Measurements from ENCODE around the gene MUTYH.
A peak's percentile ranks its signal among the peaks of the same experiment; 100 is the strongest.

Gene MUTYH

DNA sequence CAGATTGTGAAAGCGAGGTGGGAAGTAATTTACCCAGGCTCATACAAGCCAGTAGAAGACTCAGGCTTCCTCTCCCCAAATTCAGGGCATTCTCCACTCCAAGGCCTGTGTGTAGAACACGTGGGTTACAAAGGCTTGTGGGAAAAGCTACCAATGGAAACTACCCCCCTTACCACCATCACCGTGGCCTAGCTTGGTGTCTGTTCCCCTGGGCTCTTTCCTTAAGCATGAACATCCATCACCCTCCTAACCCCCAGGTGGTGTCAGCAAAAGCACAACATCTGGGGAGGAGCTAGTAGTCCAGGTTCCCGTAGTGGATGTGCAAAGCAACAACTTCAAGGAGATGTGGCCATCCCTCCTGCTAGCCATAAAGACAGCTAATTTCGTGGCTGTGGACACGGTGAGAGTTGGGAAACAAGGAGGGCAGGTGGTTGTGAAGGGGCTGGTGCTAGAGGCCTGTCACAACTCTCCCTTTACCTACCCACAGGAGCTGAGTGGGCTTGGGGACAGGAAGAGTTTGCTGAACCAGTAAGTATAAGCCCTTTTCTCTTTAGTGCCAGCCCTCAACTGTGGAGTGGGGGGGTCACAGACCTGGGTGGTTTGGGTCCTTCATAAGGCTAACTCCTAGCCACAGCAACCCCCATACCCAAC lies 701 bp upstream of the MUTYH start:
- Histone ChIP-seq H3K4me3 (peak overlapping the region; percentile 82), H3K27ac (peak overlapping the region; percentile 88 to 98)
- no peak for TF ChIP-seq CTCF (IDR thresholded peaks at IDR 0.05)
- no peak for DNase-seq (ENCODE audit: low spot score)

DNA sequence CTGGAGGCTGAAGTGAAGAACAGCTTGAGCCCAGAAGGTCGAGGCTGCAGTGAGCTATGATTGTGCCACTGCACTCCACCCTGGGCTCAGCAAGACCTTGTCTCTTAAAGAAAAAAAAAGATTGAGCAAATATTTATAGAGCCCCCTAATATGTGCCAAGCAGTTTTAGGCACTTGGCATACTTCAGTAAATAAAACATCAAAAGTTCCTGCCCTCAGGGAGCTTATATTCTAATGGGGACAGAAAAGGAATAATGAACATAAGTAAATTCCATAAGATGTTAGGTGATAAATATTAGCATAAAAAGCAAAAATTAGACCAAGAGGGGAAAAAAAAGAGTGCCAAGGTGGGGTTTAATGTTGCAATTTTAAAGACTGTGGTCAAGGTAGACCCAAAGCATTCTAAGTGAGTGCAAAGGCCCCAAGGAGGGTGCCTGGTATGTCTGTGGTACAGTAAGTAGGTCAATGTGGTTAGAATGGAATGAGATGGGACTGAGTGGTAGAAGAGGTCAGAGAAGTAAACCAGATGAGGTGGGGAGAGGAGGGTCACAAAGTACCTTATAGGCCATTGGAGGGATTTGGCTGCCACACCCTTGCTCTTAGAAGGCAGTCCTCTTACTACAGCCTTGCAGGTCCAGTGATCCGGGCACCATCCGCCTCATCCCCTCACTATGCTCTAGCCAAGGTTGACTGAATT lies 2.5 kb downstream of the MUTYH start:
- no peak for TF ChIP-seq CTCF (IDR thresholded peaks at IDR 0.05)
- H3K4me3 ChIP-seq: no peak overlapping the region
- DNase-seq (ENCODE audit: low spot score): no peak
- no peak overlapping the region for H3K27ac ChIP-seq

- H3K4me3 ChIP-seq: no peak overlapping the region
- DNase-seq (ENCODE audit: low spot score): no peak
- no peak overlapping the region for H3K27ac ChIP-seq
- no peak for TF ChIP-seq CTCF (IDR thresholded peaks at IDR 0.05)
Observed at GRCh38 chr1:45335855-45336324, 4.3 kb downstream of the MUTYH start.

DNA sequence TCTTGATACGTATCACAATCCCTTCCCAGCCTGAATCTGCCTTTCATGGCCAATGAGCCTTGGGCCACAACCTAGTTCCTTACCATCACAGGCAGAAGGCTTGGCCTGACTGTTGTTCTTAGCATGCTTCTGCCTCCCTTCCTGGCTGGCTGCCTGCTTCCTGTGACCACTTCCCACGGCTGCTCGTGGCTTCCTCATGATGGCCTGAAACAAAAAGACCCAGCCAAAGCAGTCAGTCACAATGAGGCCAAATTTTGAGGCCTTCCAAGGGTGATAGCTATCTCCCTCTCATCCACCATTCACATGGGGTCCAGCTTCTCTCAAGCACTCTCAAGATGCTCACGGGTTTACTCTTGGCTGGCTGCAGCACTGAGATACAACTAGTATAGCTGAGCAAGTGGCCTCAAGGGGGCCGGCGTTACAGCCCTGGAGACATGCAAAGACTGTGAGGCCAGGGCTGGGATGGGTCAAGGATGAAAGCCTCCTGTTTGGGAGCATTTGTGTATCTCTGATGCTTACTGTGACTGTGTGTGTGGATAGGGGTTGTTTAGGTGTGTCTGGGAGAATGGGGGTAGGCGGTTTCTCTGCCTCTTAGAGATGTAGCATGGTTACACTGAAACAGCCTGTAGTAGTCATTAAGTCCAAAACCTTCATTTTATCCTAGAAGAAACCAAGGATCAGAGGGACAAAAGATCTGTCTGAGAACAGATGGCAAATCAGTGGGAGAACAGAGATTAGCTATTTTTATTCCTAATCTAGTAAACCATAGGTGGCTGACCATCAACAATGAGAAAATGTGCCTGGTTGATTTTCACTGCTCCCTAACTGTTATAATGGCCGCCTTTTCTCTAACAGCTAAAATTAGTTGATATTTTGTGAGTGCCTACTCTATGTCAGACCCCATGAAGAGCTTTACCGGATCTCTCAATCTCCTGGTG lies 5.7 kb downstream of the MUTYH start:
- no peak for DNase-seq (ENCODE audit: low spot score)

DNA sequence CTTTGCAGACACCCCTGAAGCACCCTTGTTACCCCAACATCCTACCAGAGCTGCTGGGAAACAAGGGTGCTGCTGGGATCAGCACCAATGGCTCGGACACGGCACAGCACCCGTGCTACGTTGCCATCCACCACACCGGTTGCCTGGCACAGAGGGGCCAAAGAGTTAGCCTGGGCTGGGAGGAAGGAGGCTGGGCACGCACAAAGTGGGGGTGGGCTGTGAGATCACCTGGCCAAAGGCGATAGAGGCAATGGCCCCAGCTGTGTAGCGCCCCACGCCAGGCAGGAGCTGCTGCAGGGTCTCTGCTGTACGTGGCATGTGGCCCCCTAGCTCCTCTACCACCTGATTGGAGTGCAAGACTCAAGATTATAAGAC lies 7.9 kb downstream of the MUTYH start:
- no peak for DNase-seq (ENCODE audit: low spot score)
- TF ChIP-seq CTCF (IDR thresholded peaks at IDR 0.05): no peak
- Histone ChIP-seq H3K27ac (no peak overlapping the region), H3K4me3 (no peak overlapping the region)

More for the DNA sequence above, 5.7 kb downstream of the MUTYH start:
- no peak overlapping the region for H3K4me3 ChIP-seq
- TF ChIP-seq CTCF (IDR thresholded peaks at IDR 0.05): no peak
- H3K27ac ChIP-seq: no peak overlapping the region

- DNase-seq (ENCODE audit: low spot score): no peak
- no peak overlapping the region for H3K27ac ChIP-seq
- TF ChIP-seq CTCF (IDR thresholded peaks at IDR 0.05): no peak
- no peak overlapping the region for H3K4me3 ChIP-seq
Observed at GRCh38 chr1:45331436-45332345, 8.5 kb downstream of the MUTYH start.
